Activated B cell treated with CpG ODN at 0.5 μM for 24 hours (primary cell): ENCODE results near the gene ABHD11. TPM values are rescaled to one million over a fixed set of nuclear protein-coding genes. Genes with fewer than 3 reads are reported as not detected.
"Not testable (repeated sequence)": the region's sequence is repeated elsewhere in the genome, so short reads cannot be mapped to it uniquely, and the experiment has no call there.

ENCODE experiments used
- ATAC-seq: fragments of 200-7000 bp; cut with Tn5 transposase; one replicate; pipeline ENCODE4 v1.10.0; 2021; ENCODE audit warnings: low read depth, mild to moderate bottlenecking, moderate library complexity
- CTCF ChIA-PET: fragments of 350-600 bp; sonication (Branson Sonifier 250); formaldehyde crosslinking; loops from one replicate; lab custom pipeline; 2021; ENCODE audit warnings: antibody characterized with exemption; lab: Charles Lee
- POLR2A ChIA-PET: fragments of 350-600 bp; sonication (Branson Sonifier 250); formaldehyde crosslinking; loops from one replicate; lab custom pipeline; 2021; ENCODE audit warnings: antibody characterized with exemption; lab: Charles Lee
- DNase-seq: peaks from one replicate; pipeline ENCODE4 v3.0.0; 2022
- H3K27ac Mint-ChIP-seq: one replicate; pipeline ENCODE4 v1.8.0; 2020; ENCODE audit warnings: mixed read lengths
- H3K27me3 Mint-ChIP-seq: one replicate; pipeline ENCODE4 v1.8.0; 2021; ENCODE audit warnings: mixed read lengths
- H3K36me3 Mint-ChIP-seq: one replicate; pipeline ENCODE4 v1.8.0; 2021; ENCODE audit warnings: low read depth, mixed read lengths
- H3K4me1 Mint-ChIP-seq: one replicate; pipeline ENCODE4 v1.8.0; 2021; ENCODE audit warnings: mixed read lengths
- H3K4me3 Mint-ChIP-seq: one replicate; pipeline ENCODE4 v1.8.0; 2020; ENCODE audit warnings: mild to moderate bottlenecking, mixed read lengths
- H3K9me3 Mint-ChIP-seq: one replicate; pipeline ENCODE4 v1.8.0; 2020; ENCODE audit warnings: mixed read lengths
- CTCF ChIP-seq: fragments of 200-600 bp; IDR thresholded peaks from one replicate; pipeline ENCODE4 v1.8.0; 2022; ENCODE audit warnings: antibody characterized with exemption, mild to moderate bottlenecking
- intact Hi-C: fragments of 100-400 bp; cut with micrococcal nuclease; formaldehyde crosslinking; loops from one replicate; pipeline ENCODE4 v1.15.1; 2024
- total RNA-seq: library from RNA; stranded (reverse); gene quantifications from 2 replicates; pipeline ENCODE4 v1.2.3, GENCODE V29; 2022

The ABHD11 gene
- total RNA-seq = 12.1 and 15.9 TPM in 2 replicates

- H3K36me3 Mint-ChIP-seq = peaks cover 5% of the 10 kb centered on the region
- no peaks in the 10 kb centered on the region for H3K27me3 Mint-ChIP-seq
- DNase-seq (peak; percentile 99), ATAC-seq (peak; percentile 88)
- ChIA-PET POLR2A (interaction anchor here (0.6 to 2.1 kb wide), 9 partner anchors 9 to 217 kb away, joined by 3 to 10 read pairs (median 4); partner anchors contain the start of genes BAZ1B, BCL7B, METTL27 and STX1A), CTCF (interaction anchor here (0.9 to 1.3 kb wide), 4 partner anchors 10 to 132 kb away, joined by 3 to 4 read pairs (median 4); partner anchors contain the start of gene VPS37D)
- H3K9me3 Mint-ChIP-seq = no peaks in the 10 kb centered on the region
- peak within 1 kb of the TSS; percentile 87 for H3K27ac Mint-ChIP-seq
- intact Hi-C loops = loop anchor here (1.0 to 5.0 kb wide), 9 partner anchors 19 to 910 kb away; partner anchors contain the start of genes BAZ1B, BCL7B, BUD23 and DNAJC30
- TF ChIP-seq CTCF = no peak
- H3K4me1 Mint-ChIP-seq = peaks cover 12% of the 10 kb centered on the region
- peak within 1 kb of the TSS; percentile 92 for H3K4me3 Mint-ChIP-seq
Measured at GRCh38 chr7:73738612-73739386, at the start of gene ABHD11. ABHD11 (minus strand) TSS chr7:73738802; CDS start chr7:73738770, 32 bp downstream.

GRCh38 chr7:73787786-73788048 is 49.1 kb upstream of the ABHD11 start:
- H3K27me3 Mint-ChIP-seq, POLR2A ChIA-PET, intact Hi-C loops, DNase-seq, CTCF ChIA-PET, H3K4me3 Mint-ChIP-seq, H3K4me1 Mint-ChIP-seq, H3K27ac Mint-ChIP-seq, H3K36me3 Mint-ChIP-seq, ATAC-seq, H3K9me3 Mint-ChIP-seq: not testable (repeated sequence)

GRCh38 chr7:73786588-73786987 is 48.0 kb upstream of the ABHD11 start:
- ChIA-PET POLR2A (no interaction called here), CTCF (no interaction called here)
- no peak overlapping the region for H3K27ac Mint-ChIP-seq
- intact Hi-C loops = no loop called here
- H3K4me1 Mint-ChIP-seq = no peaks in the 10 kb centered on the region
- TF ChIP-seq CTCF = no peak
- DNase-seq (no peak), ATAC-seq (no peak)
- no peak overlapping the region for H3K4me3 Mint-ChIP-seq
- H3K36me3 Mint-ChIP-seq = no peaks in the 10 kb centered on the region
- H3K9me3 Mint-ChIP-seq = peaks cover 3% of the 10 kb centered on the region
- no peaks in the 10 kb centered on the region for H3K27me3 Mint-ChIP-seq

GRCh38 chr7:73779517-73779916 is 40.9 kb upstream of the ABHD11 start:
- DNase-seq (no peak), ATAC-seq (no peak)
- H3K27me3 Mint-ChIP-seq = peaks cover 5% of the 10 kb centered on the region
- peaks cover 7% of the 10 kb centered on the region for H3K9me3 Mint-ChIP-seq
- H3K27ac Mint-ChIP-seq = no peak overlapping the region
- H3K4me1 Mint-ChIP-seq = no peaks in the 10 kb centered on the region
- no peaks in the 10 kb centered on the region for H3K36me3 Mint-ChIP-seq
- CTCF ChIA-PET = no interaction called here
- intact Hi-C loops = no loop called here
- no peak overlapping the region for H3K4me3 Mint-ChIP-seq
- no peak for TF ChIP-seq CTCF
- POLR2A ChIA-PET = no interaction called here

- Mint-ChIP-seq H3K4me1 (no peaks in the 10 kb centered on the region), H3K36me3 (no peaks in the 10 kb centered on the region), H3K9me3 (peaks cover 7% of the 10 kb centered on the region), H3K4me3 (no peak overlapping the region), H3K27ac (no peak overlapping the region), H3K27me3 (peaks cover 5% of the 10 kb centered on the region)
- TF ChIP-seq CTCF = no peak
- POLR2A ChIA-PET = no interaction called here
- DNase-seq (no peak), ATAC-seq (no peak)
- intact Hi-C loops = no loop called here
- CTCF ChIA-PET = no interaction called here
Measured at GRCh38 chr7:73778801-73779389, 40.3 kb upstream of the ABHD11 start.
